ENCODE data around the gene PPP2R5C. TPM values are rescaled to one million over a fixed set of nuclear protein-coding genes. Genes with fewer than 3 reads are reported as not detected.
A peak's percentile ranks its signal among the peaks of the same experiment; 100 is the strongest.

The PPP2R5C gene
- total RNA-seq, 1 experiment from 2014 or later: 301 TPM

DNA sequence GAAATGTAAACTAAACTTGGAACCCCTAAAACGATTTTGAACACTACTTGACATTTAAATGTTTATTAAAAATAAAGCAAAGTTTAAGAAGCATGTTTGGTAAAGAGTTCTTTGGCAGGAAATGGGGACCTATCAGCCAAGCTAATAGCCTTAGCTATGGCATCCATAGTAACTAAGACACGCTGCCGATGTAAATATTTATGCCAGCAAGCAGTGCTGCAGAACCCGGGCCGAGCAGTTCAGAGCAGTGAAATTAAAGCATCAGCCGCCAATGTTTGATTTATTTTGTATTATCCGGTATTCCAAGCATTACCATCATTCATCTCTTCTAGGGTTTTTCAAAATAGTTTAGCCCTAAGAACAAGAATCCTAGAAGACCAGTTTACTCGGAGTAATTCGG, 61.6 kb downstream of the PPP2R5C start:
- H4K20me1 ChIP-seq (ENCODE audit: insufficient read depth, low read depth, low read length): 0 out of 2 replicates have a peak, but pooled peaks cover 4% of the 10 kb centered on the region
- peak overlapping the region; percentile 94 for H3K27ac ChIP-seq (ENCODE audit: low read length)
- peaks cover 20% of the 10 kb centered on the region for H3K36me3 ChIP-seq (ENCODE audit: insufficient read depth, low read length)
- peak overlapping the region; percentile 71 for H3K9ac ChIP-seq (ENCODE audit: low read length)
- H3K4me2 ChIP-seq (ENCODE audit: low read depth, low read length, poor library complexity, severe bottlenecking): peak overlapping the region; percentile 77
- peaks cover 90% of the 10 kb centered on the region for H3K4me1 ChIP-seq (ENCODE audit: low read length)
- no peak overlapping the region for H2AFZ ChIP-seq (ENCODE audit: low read length)
- no peaks in the 10 kb centered on the region for H3K9me3 ChIP-seq (ENCODE audit: low read length)
- no peaks in the 10 kb centered on the region for H3K9me2 ChIP-seq (replicated peaks; ENCODE audit: insufficient read depth, low read length)
- peak overlapping the region; percentile 59 for H3K4me3 ChIP-seq (ENCODE audit: low read length)
- peaks cover 97% of the 10 kb centered on the region for H3K79me2 ChIP-seq (ENCODE audit: low read length)
- no peaks in the 10 kb centered on the region for H3K27me3 ChIP-seq (ENCODE audit: low read length)
- DNase-seq: peak; percentile 77

GRCh38 chr14:101823511-101824120, 62.1 kb downstream of the PPP2R5C start:
- Histone ChIP-seq H3K4me2 (ENCODE audit: low read depth, low read length, poor library complexity, severe bottlenecking) (peak overlapping the region; percentile 77), H3K27me3 (ENCODE audit: low read length) (no peaks in the 10 kb centered on the region), H3K9me3 (ENCODE audit: low read length) (no peaks in the 10 kb centered on the region), H3K4me3 (ENCODE audit: low read length) (peak overlapping the region; percentile 59), H3K79me2 (ENCODE audit: low read length) (peaks cover 97% of the 10 kb centered on the region), H4K20me1 (ENCODE audit: insufficient read depth, low read depth, low read length) (0 out of 2 replicates have a peak, but pooled peaks cover 4% of the 10 kb centered on the region), H2AFZ (ENCODE audit: low read length) (no peak overlapping the region), H3K36me3 (ENCODE audit: insufficient read depth, low read length) (peaks cover 20% of the 10 kb centered on the region), H3K9ac (ENCODE audit: low read length) (peak overlapping the region; percentile 71), H3K9me2 (replicated peaks; ENCODE audit: insufficient read depth, low read length) (no peaks in the 10 kb centered on the region), H3K27ac (ENCODE audit: low read length) (peak overlapping the region; percentile 94), H3K4me1 (ENCODE audit: low read length) (peaks cover 86% of the 10 kb centered on the region)
- peak; percentile 59 for DNase-seq

GRCh38 chr14:101824339-101824727, 62.8 kb downstream of the PPP2R5C start:
- Histone ChIP-seq H3K4me3 (ENCODE audit: low read length) (peak overlapping the region; percentile 59), H3K9me2 (replicated peaks; ENCODE audit: insufficient read depth, low read length) (no peaks in the 10 kb centered on the region), H2AFZ (ENCODE audit: low read length) (no peak overlapping the region), H3K27me3 (ENCODE audit: low read length) (no peaks in the 10 kb centered on the region), H3K4me2 (ENCODE audit: low read depth, low read length, poor library complexity, severe bottlenecking) (peak overlapping the region; percentile 77), H3K79me2 (ENCODE audit: low read length) (peaks cover 97% of the 10 kb centered on the region), H3K27ac (ENCODE audit: low read length) (peak overlapping the region; percentile 94), H3K9ac (ENCODE audit: low read length) (peak overlapping the region; percentile 71), H3K36me3 (ENCODE audit: insufficient read depth, low read length) (peaks cover 22% of the 10 kb centered on the region), H3K4me1 (ENCODE audit: low read length) (peaks cover 79% of the 10 kb centered on the region), H3K9me3 (ENCODE audit: low read length) (no peaks in the 10 kb centered on the region), H4K20me1 (ENCODE audit: insufficient read depth, low read depth, low read length) (0 out of 2 replicates have a peak, but pooled peaks cover 4% of the 10 kb centered on the region)
- peak; percentile 78 for DNase-seq

- Histone ChIP-seq H3K4me3 (ENCODE audit: low read length) (peak overlapping the region; percentile 59; the same call in 1 of the 2 replicates), H2AFZ (ENCODE audit: low read length) (no peak overlapping the region), H3K4me2 (ENCODE audit: low read depth, low read length, poor library complexity, severe bottlenecking) (peak overlapping the region; percentile 77), H4K20me1 (ENCODE audit: insufficient read depth, low read depth, low read length) (0 out of 2 replicates have a peak, but pooled peaks cover 4% of the 10 kb centered on the region), H3K27me3 (ENCODE audit: low read length) (no peaks in the 10 kb centered on the region), H3K4me1 (ENCODE audit: low read length) (peaks cover 64% of the 10 kb centered on the region), H3K36me3 (ENCODE audit: insufficient read depth, low read length) (peaks cover 36% of the 10 kb centered on the region), H3K27ac (ENCODE audit: low read length) (peak overlapping the region; percentile 94), H3K79me2 (ENCODE audit: low read length) (peaks cover 97% of the 10 kb centered on the region), H3K9ac (ENCODE audit: low read length) (peak overlapping the region; percentile 71; the same call in 1 of the 2 replicates), H3K9me2 (replicated peaks; ENCODE audit: insufficient read depth, low read length) (no peaks in the 10 kb centered on the region), H3K9me3 (ENCODE audit: low read length) (no peaks in the 10 kb centered on the region)
- no peak for DNase-seq
Measured at GRCh38 chr14:101825797-101826196, 64.3 kb downstream of the PPP2R5C start.

DNA sequence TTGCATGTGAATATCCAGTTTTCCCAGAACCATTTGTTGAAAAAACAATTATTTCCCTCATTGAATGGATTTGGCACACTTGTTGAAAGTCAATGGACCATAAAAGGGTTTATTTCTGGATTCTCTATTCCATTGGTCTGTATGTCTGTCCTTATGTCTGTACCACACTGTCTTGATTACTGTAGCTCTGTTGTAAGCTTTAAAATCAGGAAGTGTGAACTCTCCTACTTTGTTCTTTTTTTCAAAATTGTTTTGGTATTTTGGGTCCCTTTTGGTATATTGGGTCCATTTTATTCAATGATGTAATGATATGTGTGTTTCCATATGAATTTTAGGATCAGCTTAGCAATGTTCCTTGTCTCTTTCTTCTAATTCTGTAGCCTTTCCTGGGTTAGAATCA, 64.8 kb downstream of the PPP2R5C start:
- H3K27ac ChIP-seq (ENCODE audit: low read length): peak overlapping the region; percentile 94
- no peak for DNase-seq
- H4K20me1 ChIP-seq (ENCODE audit: insufficient read depth, low read depth, low read length): 0 out of 2 replicates have a peak, but pooled peaks cover 4% of the 10 kb centered on the region
- no peak overlapping the region for H3K4me3 ChIP-seq (ENCODE audit: low read length)
- peaks cover 61% of the 10 kb centered on the region for H3K4me1 ChIP-seq (ENCODE audit: low read length)
- no peaks in the 10 kb centered on the region for H3K9me2 ChIP-seq (replicated peaks; ENCODE audit: insufficient read depth, low read length)
- no peaks in the 10 kb centered on the region for H3K9me3 ChIP-seq (ENCODE audit: low read length)
- peaks cover 41% of the 10 kb centered on the region for H3K36me3 ChIP-seq (ENCODE audit: insufficient read depth, low read length)
- peaks cover 99% of the 10 kb centered on the region for H3K79me2 ChIP-seq (ENCODE audit: low read length)
- no peaks in the 10 kb centered on the region for H3K27me3 ChIP-seq (ENCODE audit: low read length)
- no peak overlapping the region for H2AFZ ChIP-seq (ENCODE audit: low read length)
- no peak overlapping the region for H3K9ac ChIP-seq (ENCODE audit: low read length)
- no peak overlapping the region for H3K4me2 ChIP-seq (ENCODE audit: low read depth, low read length, poor library complexity, severe bottlenecking)

DNA sequence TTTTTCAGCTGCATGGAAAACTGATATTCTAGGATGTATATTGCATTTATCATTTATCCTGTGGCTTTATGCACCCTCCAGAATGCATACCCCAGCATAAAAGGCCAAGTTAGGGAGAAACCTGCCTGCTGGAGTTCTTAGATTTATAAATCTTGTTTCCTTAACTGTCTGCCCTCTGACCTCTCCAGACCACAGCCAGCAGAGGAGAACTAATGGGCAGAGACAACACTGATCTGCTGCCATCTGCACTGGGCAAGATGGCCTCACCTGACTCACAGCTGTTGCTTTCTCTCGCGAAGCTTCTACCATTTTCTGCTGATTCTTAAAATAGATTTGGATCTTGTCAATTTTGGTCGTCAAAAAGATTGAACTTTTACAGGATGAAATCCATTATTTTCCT, 65.8 kb downstream of the PPP2R5C start:
- H4K20me1 ChIP-seq (ENCODE audit: insufficient read depth, low read depth, low read length): 0 out of 2 replicates have a peak, but pooled peaks cover 4% of the 10 kb centered on the region
- peaks cover 100% of the 10 kb centered on the region for H3K79me2 ChIP-seq (ENCODE audit: low read length)
- H3K27me3 ChIP-seq (ENCODE audit: low read length): no peaks in the 10 kb centered on the region
- peaks cover 47% of the 10 kb centered on the region for H3K36me3 ChIP-seq (ENCODE audit: insufficient read depth, low read length)
- H3K4me2 ChIP-seq (ENCODE audit: low read depth, low read length, poor library complexity, severe bottlenecking): no peak overlapping the region
- H3K9me2 ChIP-seq (replicated peaks; ENCODE audit: insufficient read depth, low read length): no peaks in the 10 kb centered on the region
- no peak overlapping the region for H3K4me3 ChIP-seq (ENCODE audit: low read length)
- H3K27ac ChIP-seq (ENCODE audit: low read length): peak overlapping the region; percentile 10; the same call in 1 of the 2 replicates
- no peaks in the 10 kb centered on the region for H3K9me3 ChIP-seq (ENCODE audit: low read length)
- H2AFZ ChIP-seq (ENCODE audit: low read length): no peak overlapping the region
- peaks cover 58% of the 10 kb centered on the region for H3K4me1 ChIP-seq (ENCODE audit: low read length)
- no peak overlapping the region for H3K9ac ChIP-seq (ENCODE audit: low read length)
- no peak for DNase-seq

DNA sequence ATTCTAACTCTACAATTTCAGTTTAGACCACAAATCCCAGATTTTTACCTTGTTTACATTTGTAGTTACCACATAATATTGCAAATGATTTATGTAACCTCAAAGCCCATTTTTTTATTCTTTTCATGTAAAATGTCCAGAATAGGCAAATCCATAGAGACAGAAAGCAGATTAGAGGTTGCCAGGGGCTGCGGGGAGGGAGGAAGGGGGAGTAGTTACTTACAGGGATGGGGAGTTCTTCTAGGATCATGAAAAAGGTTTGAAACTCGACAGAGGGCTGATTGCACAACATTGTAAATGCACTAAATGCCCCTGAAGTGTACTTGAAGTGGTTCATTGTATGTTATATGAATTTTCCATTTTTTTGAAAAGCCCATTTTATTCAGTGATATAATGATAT, 66.5 kb downstream of the PPP2R5C start:
- no peak overlapping the region for H3K4me2 ChIP-seq (ENCODE audit: low read depth, low read length, poor library complexity, severe bottlenecking)
- H2AFZ ChIP-seq (ENCODE audit: low read length): no peak overlapping the region
- H3K27me3 ChIP-seq (ENCODE audit: low read length): no peaks in the 10 kb centered on the region
- H3K9ac ChIP-seq (ENCODE audit: low read length): no peak overlapping the region
- H3K27ac ChIP-seq (ENCODE audit: low read length): peak overlapping the region; percentile 10
- H3K9me3 ChIP-seq (ENCODE audit: low read length): no peaks in the 10 kb centered on the region
- no peak overlapping the region for H3K4me3 ChIP-seq (ENCODE audit: low read length)
- peaks cover 100% of the 10 kb centered on the region for H3K79me2 ChIP-seq (ENCODE audit: low read length)
- H3K4me1 ChIP-seq (ENCODE audit: low read length): peaks cover 56% of the 10 kb centered on the region
- H3K36me3 ChIP-seq (ENCODE audit: insufficient read depth, low read length): peaks cover 47% of the 10 kb centered on the region
- DNase-seq: no peak
- H3K9me2 ChIP-seq (replicated peaks; ENCODE audit: insufficient read depth, low read length): no peaks in the 10 kb centered on the region
- H4K20me1 ChIP-seq (ENCODE audit: insufficient read depth, low read depth, low read length): 0 out of 2 replicates have a peak, but pooled peaks cover 4% of the 10 kb centered on the region

DNA sequence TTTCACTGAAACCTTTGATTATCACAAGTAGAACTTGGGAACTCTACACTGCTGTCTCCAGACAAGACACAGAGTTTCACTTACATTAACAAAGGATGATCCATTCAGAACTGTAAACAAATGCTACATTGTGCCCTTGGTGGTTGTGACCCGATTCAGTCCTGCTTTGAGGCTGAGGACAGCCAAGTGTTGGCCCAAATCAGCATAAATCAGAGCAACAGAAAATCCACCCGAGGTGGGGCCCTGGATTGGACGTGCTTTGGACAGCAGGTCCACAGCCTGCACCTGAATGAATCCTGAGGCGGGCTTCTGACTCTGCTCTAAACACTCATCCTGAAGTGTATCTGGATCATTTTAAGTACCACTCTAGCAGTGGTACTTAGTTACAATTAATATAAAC, 68.8 kb downstream of the PPP2R5C start:
- Histone ChIP-seq H3K9me3 (ENCODE audit: low read length) (no peaks in the 10 kb centered on the region), H3K79me2 (ENCODE audit: low read length) (peaks cover 100% of the 10 kb centered on the region), H3K27me3 (ENCODE audit: low read length) (no peaks in the 10 kb centered on the region), H4K20me1 (ENCODE audit: insufficient read depth, low read depth, low read length) (0 out of 2 replicates have a peak, but pooled peaks cover 4% of the 10 kb centered on the region), H2AFZ (ENCODE audit: low read length) (no peak overlapping the region), H3K4me3 (ENCODE audit: low read length) (no peak overlapping the region), H3K27ac (ENCODE audit: low read length) (no peak overlapping the region), H3K4me1 (ENCODE audit: low read length) (peaks cover 53% of the 10 kb centered on the region), H3K36me3 (ENCODE audit: insufficient read depth, low read length) (peaks cover 46% of the 10 kb centered on the region), H3K9ac (ENCODE audit: low read length) (no peak overlapping the region), H3K4me2 (ENCODE audit: low read depth, low read length, poor library complexity, severe bottlenecking) (no peak overlapping the region), H3K9me2 (replicated peaks; ENCODE audit: insufficient read depth, low read length) (no peaks in the 10 kb centered on the region)
- DNase-seq: no peak
